ENCODE results near the gene GPHN. TPM values are rescaled to one million over a fixed set of nuclear protein-coding genes. Genes with fewer than 3 reads are reported as not detected.

GPHN gene
- polyA plus RNA-seq, 6 donors from 2014 or later = 0.10 to 9.7 (median 4.1) TPM

GRCh38 chr14:67221982-67222328 is 714.0 kb downstream of the GPHN start:
- no peaks in the 10 kb centered on the region for H3K36me3 Mint-ChIP-seq
- peaks cover 0 to 5% (median 0%) of the 10 kb centered on the region in 7 donors for H3K9me3 Mint-ChIP-seq
- no peaks in the 10 kb centered on the region for H3K4me1 Mint-ChIP-seq
- DNase-seq (no peak), ATAC-seq (ENCODE audit: low read depth in 2 of 2) (no peak)
- H3K4me3 Mint-ChIP-seq = no peak overlapping the region
- H3K27me3 Mint-ChIP-seq = peaks cover 4 to 18% (median 9%) of the 10 kb centered on the region in 3 donors
- H3K27ac Mint-ChIP-seq = no peak overlapping the region

DNA sequence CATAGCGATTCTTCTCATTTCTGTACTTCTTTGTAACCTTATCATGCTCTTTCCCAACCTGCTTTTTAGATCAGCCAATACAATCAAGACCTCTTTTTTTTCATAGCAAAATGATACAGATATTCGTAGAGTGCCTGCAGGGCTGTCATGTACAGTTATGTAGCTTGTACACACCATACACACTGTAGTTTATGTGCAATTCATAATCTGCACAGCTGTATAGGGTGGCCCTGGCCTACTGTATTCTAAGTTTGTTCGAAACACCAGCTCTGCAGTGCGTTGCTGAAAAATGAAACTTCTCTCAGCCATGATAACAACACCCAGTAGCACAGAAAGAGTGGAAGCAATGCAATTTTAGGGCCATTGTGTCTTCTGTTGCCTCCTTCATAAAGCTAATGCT is 717.6 kb downstream of the GPHN start:
- Mint-ChIP-seq H3K4me3 (no peak overlapping the region), H3K4me1 (no peaks in the 10 kb centered on the region), H3K36me3 (no peaks in the 10 kb centered on the region), H3K27me3 (peaks cover 0 to 5% (median 4%) of the 10 kb centered on the region in 3 donors), H3K27ac (no peak overlapping the region), H3K9me3 (no peaks in the 10 kb centered on the region)
- ATAC-seq (ENCODE audit: low read depth in 2 of 2) (no peak), DNase-seq (no peak)

DNA sequence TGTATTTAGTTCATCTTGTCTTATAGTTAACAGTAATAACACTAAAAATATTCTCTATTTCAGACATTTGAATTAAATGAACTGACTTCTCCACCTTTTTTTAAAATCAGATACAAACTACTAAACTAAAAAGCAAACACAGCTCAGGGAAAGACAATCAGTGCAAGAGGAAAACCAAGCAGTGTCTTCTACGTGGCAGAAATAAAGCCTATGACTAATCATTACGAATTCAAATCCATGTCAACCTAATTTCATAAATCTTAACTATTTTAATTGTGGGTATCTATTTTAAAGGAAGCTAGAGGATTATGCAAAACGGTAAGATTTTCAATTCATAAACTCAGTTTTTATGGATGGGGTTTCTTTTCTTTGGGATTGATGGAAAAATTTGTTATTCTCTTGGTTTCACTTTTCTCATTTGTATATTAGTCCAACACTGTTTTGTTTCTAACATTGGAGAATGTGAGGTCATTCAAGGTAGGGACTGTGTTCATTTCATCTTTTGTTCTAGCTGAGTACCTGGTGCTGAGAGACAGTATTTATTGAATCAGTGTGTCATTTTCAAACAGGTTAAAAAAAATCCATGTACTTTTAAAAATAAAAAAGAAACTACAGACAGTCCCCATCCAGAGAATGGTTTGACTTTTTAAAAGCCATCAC is 720.5 kb downstream of the GPHN start:
- Mint-ChIP-seq H3K4me3 (no peak overlapping the region), H3K36me3 (no peaks in the 10 kb centered on the region), H3K27me3 (peaks cover 0 to 5% (median 0%) of the 10 kb centered on the region in 3 donors), H3K27ac (no peak overlapping the region), H3K9me3 (no peaks in the 10 kb centered on the region), H3K4me1 (no peaks in the 10 kb centered on the region)
- DNase-seq (no peak), ATAC-seq (ENCODE audit: low read depth in 2 of 2) (no peak)

Other genes starting within 250 kb of the GPHN start
- gene CCDC196, start 21.8 kb upstream of the GPHN start, polyA plus RNA-seq (ENCODE audit: low read depth in 6 of 6) = not detected